Natural killer cell (primary cell): ENCODE data around the gene PADI1. TPM values are rescaled to one million over a fixed set of nuclear protein-coding genes. Genes with fewer than 3 reads are reported as not detected.
A peak's percentile ranks its signal among the peaks of the same experiment; 100 is the strongest.

Experiments used
- ATAC-seq, 3 donors: fragments of 150-1000 bp in 2 of 3; fragments of 200-7000 bp in 1 of 3; cut with Tn5 transposase; 1 replicate in 1 of 3; 2 replicates in 2 of 3; pipeline ENCODE4 v1.10.0; 2021; ENCODE audit warnings: mild to moderate bottlenecking in 2 of 3, moderate library complexity in 2 of 3
- DNase-seq, 2 donors: peaks; one replicate each; pipeline versions ENCODE4 v3.0.0 to v3.0.0-alpha.2; 2013 to 2021; ENCODE audit warnings: mixed read lengths in 1 of 2
- H3K27ac ChIP-seq: one replicate; pipeline ENCODE4 v1.5.1; 2013; ENCODE audit warnings: mild to moderate bottlenecking, low read length
- H3K27me3 ChIP-seq: one replicate; pipeline ENCODE4 v1.6.1; 2013; ENCODE audit warnings: low read length; ENCODE audit not compliant: control insufficient read depth, insufficient read depth
- H3K36me3 ChIP-seq: one replicate; pipeline ENCODE4 v1.6.1; 2013; ENCODE audit warnings: low read length; ENCODE audit not compliant: control insufficient read depth, insufficient read depth
- H3K4me1 ChIP-seq: one replicate; pipeline ENCODE4 v1.6.1; 2013; ENCODE audit warnings: low read length; ENCODE audit not compliant: control insufficient read depth, insufficient read depth
- H3K4me3 ChIP-seq: one replicate; pipeline ENCODE4 v1.5.1; 2013; ENCODE audit warnings: low read length
- H3K9me3 ChIP-seq: one replicate; pipeline ENCODE4 v1.6.1; 2013; ENCODE audit warnings: low read length; ENCODE audit not compliant: control insufficient read depth, insufficient read depth
- H3K27ac Mint-ChIP-seq, 2 donors: one replicate each; pipeline ENCODE4 v1.8.0; 2022; ENCODE audit warnings: mild to moderate bottlenecking in 2 of 2, mixed read lengths in 2 of 2, moderate library complexity in 1 of 2
- H3K27me3 Mint-ChIP-seq, 2 donors: one replicate each; pipeline ENCODE4 v1.8.0; 2022; ENCODE audit warnings: low read depth in 2 of 2, mixed read lengths in 2 of 2
- H3K36me3 Mint-ChIP-seq: one replicate; pipeline ENCODE4 v1.8.0; 2022; ENCODE audit warnings: mixed read lengths
- H3K4me1 Mint-ChIP-seq, 2 donors: one replicate each; pipeline ENCODE4 v1.8.0; 2022; ENCODE audit warnings: mixed read lengths in 2 of 2
- H3K4me3 Mint-ChIP-seq: one replicate; pipeline ENCODE4 v1.8.0; 2022; ENCODE audit warnings: mild to moderate bottlenecking, moderate library complexity, mixed read lengths
- H3K9me3 Mint-ChIP-seq, 2 donors: one replicate each; pipeline ENCODE4 v1.8.0; 2022; ENCODE audit warnings: mixed read lengths in 2 of 2
- WGBS: methylation state at CpG from one replicate; pipeline ENCODE4 v1.1.7; 2013; ENCODE audit warnings: missing lambda C conversion rate; ENCODE audit not compliant: insufficient coverage; 5-methylcytosine and 5-hydroxymethylcytosine counted together
- intact Hi-C: fragments of 100-400 bp; cut with micrococcal nuclease; formaldehyde crosslinking; loops from one replicate; pipeline ENCODE4 v1.14.2; 2022
- total RNA-seq, 4 donors: library from RNA; stranded (reverse); fragments of 120-200 nt in 1 of 4; gene quantifications; one replicate each; pipeline versions ENCODE4 v1.2.3 to v1.2.4, GENCODE V29; 2013 to 2022
- TF ChIP-seq, protein P1 (sequence below): fragments of 200-600 bp; IDR thresholded peaks from one replicate; pipeline ENCODE4 v1.8.0; 2022; ENCODE audit warnings: antibody characterized with exemption

Gene PADI1
- total RNA-seq, 3 donors from 2014 or later (not counting 1 experiment from before 2014, with no cell fraction given) = not detected

DNA sequence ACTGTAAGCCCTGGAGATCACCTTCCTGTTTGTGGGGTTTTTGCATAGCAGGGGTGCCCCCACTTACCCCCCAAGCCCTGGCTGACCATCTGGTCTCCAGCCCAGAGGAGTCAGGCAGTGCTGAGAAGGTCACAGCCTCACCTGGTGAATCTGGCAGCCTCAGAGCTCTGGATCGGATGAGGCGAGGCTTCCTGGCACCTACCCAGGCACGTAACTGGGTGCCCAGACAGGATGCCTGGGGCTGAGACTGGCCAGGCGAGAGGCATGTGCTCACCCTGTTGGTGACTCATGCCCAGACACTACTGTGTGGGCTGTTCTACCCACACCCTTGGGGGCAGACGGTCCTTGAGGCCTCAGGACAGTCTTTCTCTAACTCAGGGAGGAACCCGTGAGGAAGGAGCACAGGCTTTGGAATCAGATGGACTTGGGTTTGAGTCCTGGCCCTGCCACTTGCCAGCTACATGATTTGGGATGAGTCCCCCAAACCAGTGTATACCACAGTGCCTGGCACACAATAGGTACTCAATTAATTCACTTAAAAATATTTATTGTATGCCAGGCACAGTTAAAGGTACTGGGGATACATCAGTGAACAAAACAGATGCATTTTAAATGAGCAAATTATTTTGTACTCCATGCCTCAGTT is 28.9 kb downstream of the PADI1 start:
- no peak overlapping the region for H3K27ac Mint-ChIP-seq
- H3K27me3 Mint-ChIP-seq = no peaks in the 10 kb centered on the region
- no peaks in the 10 kb centered on the region for H3K36me3 ChIP-seq
- H3K27me3 ChIP-seq = no peaks in the 10 kb centered on the region
- no peaks in the 10 kb centered on the region for H3K4me1 Mint-ChIP-seq
- no peaks in the 10 kb centered on the region for H3K36me3 Mint-ChIP-seq
- H3K9me3 Mint-ChIP-seq = no peaks in the 10 kb centered on the region
- no peak overlapping the region for H3K4me3 ChIP-seq
- ATAC-seq (peak in 2 of 3 donors; percentile 37 to 58), DNase-seq (no peak)
- TF ChIP-seq, protein P1, sequence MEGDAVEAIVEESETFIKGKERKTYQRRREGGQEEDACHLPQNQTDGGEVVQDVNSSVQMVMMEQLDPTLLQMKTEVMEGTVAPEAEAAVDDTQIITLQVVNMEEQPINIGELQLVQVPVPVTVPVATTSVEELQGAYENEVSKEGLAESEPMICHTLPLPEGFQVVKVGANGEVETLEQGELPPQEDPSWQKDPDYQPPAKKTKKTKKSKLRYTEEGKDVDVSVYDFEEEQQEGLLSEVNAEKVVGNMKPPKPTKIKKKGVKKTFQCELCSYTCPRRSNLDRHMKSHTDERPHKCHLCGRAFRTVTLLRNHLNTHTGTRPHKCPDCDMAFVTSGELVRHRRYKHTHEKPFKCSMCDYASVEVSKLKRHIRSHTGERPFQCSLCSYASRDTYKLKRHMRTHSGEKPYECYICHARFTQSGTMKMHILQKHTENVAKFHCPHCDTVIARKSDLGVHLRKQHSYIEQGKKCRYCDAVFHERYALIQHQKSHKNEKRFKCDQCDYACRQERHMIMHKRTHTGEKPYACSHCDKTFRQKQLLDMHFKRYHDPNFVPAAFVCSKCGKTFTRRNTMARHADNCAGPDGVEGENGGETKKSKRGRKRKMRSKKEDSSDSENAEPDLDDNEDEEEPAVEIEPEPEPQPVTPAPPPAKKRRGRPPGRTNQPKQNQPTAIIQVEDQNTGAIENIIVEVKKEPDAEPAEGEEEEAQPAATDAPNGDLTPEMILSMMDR = no peak
- intact Hi-C loops = no loop called here
- H3K4me1 ChIP-seq = no peaks in the 10 kb centered on the region
- no peaks in the 10 kb centered on the region for H3K9me3 ChIP-seq
- no peak overlapping the region for H3K27ac ChIP-seq
- 37% methylated on average over 6 of the region's 6 CpGs for WGBS
- H3K4me3 Mint-ChIP-seq = no peak overlapping the region

DNA sequence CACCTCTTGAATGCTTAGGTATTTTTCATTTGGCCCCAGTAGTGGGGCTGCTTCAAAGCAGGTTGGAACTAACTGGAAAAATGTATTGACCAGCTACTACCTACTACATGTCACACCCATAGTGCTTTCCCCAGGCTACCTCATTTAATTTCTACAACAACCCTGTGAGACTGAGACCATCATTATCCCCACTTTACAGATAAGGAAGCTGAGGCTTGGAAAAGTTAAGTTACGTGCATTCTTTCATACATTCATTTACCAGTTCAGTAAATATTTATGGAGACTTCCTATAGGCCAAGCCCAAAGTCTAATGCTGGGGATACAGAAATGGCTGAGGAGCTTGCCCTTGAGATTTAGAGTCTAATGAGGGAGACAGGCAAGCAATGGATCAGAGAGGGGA is 29.5 kb downstream of the PADI1 start:
- Histone ChIP-seq H3K36me3 (no peaks in the 10 kb centered on the region), H3K27me3 (no peaks in the 10 kb centered on the region), H3K4me1 (no peaks in the 10 kb centered on the region), H3K27ac (no peak overlapping the region), H3K4me3 (no peak overlapping the region), H3K9me3 (no peaks in the 10 kb centered on the region)
- Mint-ChIP-seq H3K9me3 (no peaks in the 10 kb centered on the region), H3K4me3 (no peak overlapping the region), H3K27me3 (no peaks in the 10 kb centered on the region), H3K36me3 (no peaks in the 10 kb centered on the region), H3K27ac (no peak overlapping the region), H3K4me1 (no peaks in the 10 kb centered on the region)
- TF ChIP-seq, protein P1 = no peak
- intact Hi-C loops = no loop called here
- WGBS = no CpG with 5 or more reads among the region's 1 CpG
- DNase-seq (no peak), ATAC-seq (no peak)

DNA sequence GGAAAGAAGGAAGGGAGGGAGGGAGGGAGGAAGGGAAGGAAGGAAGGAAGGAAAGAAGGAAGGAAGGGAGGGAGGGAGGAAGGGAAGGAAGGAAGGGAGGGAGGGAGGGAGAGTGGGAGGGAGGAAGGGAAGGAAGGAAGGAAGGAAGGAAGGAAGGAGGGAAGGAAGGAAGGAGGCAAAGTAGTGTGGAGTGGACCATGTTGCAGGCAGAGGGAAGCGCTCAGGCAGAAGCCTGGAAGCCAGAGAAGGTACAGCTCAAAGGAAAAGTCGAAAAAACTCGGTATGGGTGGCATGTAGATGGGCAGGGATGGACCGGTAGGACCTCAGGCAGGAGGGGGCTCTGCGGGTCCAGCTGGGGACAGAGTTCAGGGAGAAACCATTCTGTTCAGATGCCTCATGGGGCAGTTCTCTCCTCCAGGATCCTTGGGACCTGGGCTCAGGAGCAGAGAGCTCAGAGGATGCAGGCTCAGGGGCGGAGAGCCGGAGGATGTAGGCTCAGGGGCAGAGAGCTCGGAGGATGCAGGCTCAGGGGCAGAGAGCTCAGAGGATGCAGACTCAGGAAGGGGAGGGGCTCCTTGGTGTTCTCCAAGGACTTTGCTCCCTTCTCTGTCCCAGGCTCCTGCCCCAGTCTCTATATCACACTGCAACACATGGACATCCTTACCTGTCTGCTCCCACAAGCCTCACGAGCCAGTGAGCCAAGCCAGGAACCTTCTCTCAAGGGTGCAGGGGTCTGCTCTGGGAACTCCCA is 30.4 kb downstream of the PADI1 start:
- Histone ChIP-seq H3K4me3 (no peak overlapping the region), H3K27me3 (no peaks in the 10 kb centered on the region), H3K36me3 (no peaks in the 10 kb centered on the region), H3K27ac (no peak overlapping the region), H3K9me3 (no peaks in the 10 kb centered on the region), H3K4me1 (no peaks in the 10 kb centered on the region)
- intact Hi-C loops = loop anchor here (5.0 kb wide), 1 partner anchor 283 kb away; no protein-coding TSS in a partner anchor
- H3K27me3 Mint-ChIP-seq = no peaks in the 10 kb centered on the region
- H3K36me3 Mint-ChIP-seq = no peaks in the 10 kb centered on the region
- no peak overlapping the region for H3K4me3 Mint-ChIP-seq
- H3K27ac Mint-ChIP-seq = no peak overlapping the region
- no peak for DNase-seq
- TF ChIP-seq, protein P1 = no peak
- no peak for ATAC-seq
- no peaks in the 10 kb centered on the region for H3K4me1 Mint-ChIP-seq
- no peaks in the 10 kb centered on the region for H3K9me3 Mint-ChIP-seq
- WGBS = 91% methylated on average over 9 of the region's 9 CpGs
